Small intestine (tissue), 16 donors: ENCODE data around the gene OR51Q1. TPM values are rescaled to one million over a fixed set of nuclear protein-coding genes. Genes with fewer than 3 reads are reported as not detected.
A peak's percentile ranks its signal among the peaks of the same experiment; 100 is the strongest.

Experiments
- DNase-seq, 2 donors: peaks; one replicate each; pipeline versions ENCODE4 v3.0.0 to v3.0.0-alpha.2; 2013
- FAIRE-seq: peaks from 2 replicates; lab custom pipeline; 2012; peaks lifted over from hg19 to GRCh38; lab: Jason Lieb, UNC
- H3K27ac ChIP-seq, 3 donors: one replicate each; pipeline ENCODE4 v1.5.1; 2013; ENCODE audit warnings: low read length in 2 of 3, mild to moderate bottlenecking in 2 of 3, control low read depth in 1 of 3, inconsistent platforms in 1 of 3, low read depth in 1 of 3, moderate library complexity in 1 of 3
- H3K27me3 ChIP-seq, 3 donors: one replicate each; pipeline ENCODE4 v1.6.1; 2013; ENCODE audit warnings: low read length in 3 of 3, inconsistent platforms in 1 of 3; ENCODE audit not compliant: control insufficient read depth in 3 of 3, insufficient read depth in 3 of 3
- H3K36me3 ChIP-seq, 3 donors: one replicate each; pipeline ENCODE4 v1.6.1; 2013; ENCODE audit warnings: low read length in 3 of 3, inconsistent platforms in 1 of 3, low read depth in 1 of 3, mild to moderate bottlenecking in 1 of 3, moderate library complexity in 1 of 3; ENCODE audit not compliant: control insufficient read depth in 3 of 3, insufficient read depth in 2 of 3
- H3K4me1 ChIP-seq, 3 donors: one replicate each; pipeline ENCODE4 v1.6.1; 2013; ENCODE audit warnings: low read length in 2 of 3, inconsistent platforms in 1 of 3, low read depth in 1 of 3, mild to moderate bottlenecking in 1 of 3, moderate library complexity in 1 of 3; ENCODE audit not compliant: control insufficient read depth in 3 of 3, insufficient read depth in 2 of 3
- H3K4me3 ChIP-seq, 3 donors: one replicate each; pipeline ENCODE4 v1.5.1; 2013; ENCODE audit warnings: low read length in 3 of 3, control low read depth in 1 of 3, inconsistent platforms in 1 of 3, low read depth in 1 of 3, mild to moderate bottlenecking in 1 of 3, moderate library complexity in 1 of 3
- H3K9me3 ChIP-seq, 2 donors: one replicate each; pipeline ENCODE4 v1.6.1; 2013; ENCODE audit warnings: low read depth in 1 of 2, low read length in 1 of 2; ENCODE audit not compliant: control insufficient read depth in 2 of 2, insufficient read depth in 1 of 2
- WGBS, 3 donors: extraction: QIAGEN DNeasy Blood & Tissue Kit; methylation state at CpG; one replicate each; pipeline ENCODE4 v1.1.7; 2013; 5-methylcytosine and 5-hydroxymethylcytosine counted together
- long read RNA-seq, 10 donors: transcript quantifications; one replicate each; lab custom pipeline, GENCODE V29; 2026
- polyA plus RNA-seq, 4 donors: library from polyadenylated mRNA; stranded (reverse) in 3 of 4; unstranded in 1 of 4; fragments of 200-250 nt in 3 of 4; fragments of 120-200 nt in 1 of 4; gene quantifications; one replicate each; pipeline versions ENCODE4 v1.2.1 to v1.2.3, GENCODE V29; 2013
- donor health status: healthy with polysubstance abuse.
- donor health status: control.
- donor health status: control.
- donor health status: Bipolar disorder and iron deficiency.
- donor health status: healthy.

Gene OR51Q1
- not detected for polyA plus RNA-seq
- long read RNA-seq, donor 1, partial matches to known transcripts, result 0 of 1 reads
- long read RNA-seq, donor 1, other reads (novel, unspliced or antisense), result 0 of 1 reads
- long read RNA-seq, donor 2, result 0 reads
- long read RNA-seq, donor 3, result 0 reads
- long read RNA-seq, donor 4, result 0 reads
- long read RNA-seq, donor 5, result 0 reads
- long read RNA-seq, donor 6, result 0 reads
- long read RNA-seq, donor 7, result 0 reads
- long read RNA-seq, donor 8, result 0 reads
- long read RNA-seq, donor 9, result 0 reads
- long read RNA-seq, donor 10, result 0 reads

- WGBS, 3 donors, result 88 to 95% (median 90%) methylated on average over 1 of the region's 1 CpG
- H3K27ac ChIP-seq, result no peak within 1 kb of the TSS
- FAIRE-seq, result no peak
Measured at GRCh38 chr11:5421811-5422210, at the start of gene OR51Q1. Gene OR51Q1, plus strand, starts transcription at chr11:5422111. Its CDS starts 90 bp downstream, at chr11:5422201.

GRCh38 chr11:5380740-5381342 lies 41.1 kb upstream of the OR51Q1 start:
- DNase-seq (peak; percentile 30 to 43), FAIRE-seq (no peak)
- Histone ChIP-seq H3K27ac (no peak overlapping the region), H3K4me1 (no peaks in the 10 kb centered on the region), H3K36me3 (no peaks in the 10 kb centered on the region), H3K4me3 (no peak overlapping the region), H3K27me3 (no peaks in the 10 kb centered on the region), H3K9me3 (no peaks in the 10 kb centered on the region)
- WGBS, 3 donors, result 70 to 77% (median 73%) methylated on average over 4 of the region's 4 CpGs

More at GRCh38 chr11:5421811-5422210, at the start of gene OR51Q1:
- no peaks in the 10 kb centered on the region for H3K27me3 ChIP-seq
- no peak for DNase-seq
- no peaks in the 10 kb centered on the region for H3K9me3 ChIP-seq
- no peaks in the 10 kb centered on the region for H3K4me1 ChIP-seq
- no peak within 1 kb of the TSS for H3K4me3 ChIP-seq
- H3K36me3 ChIP-seq, result no peaks in the 10 kb centered on the region

GRCh38 chr11:5383576-5383975 lies 38.3 kb upstream of the OR51Q1 start, which contains the start of gene OR51M1:
Gene OR51M1, plus strand, starts transcription at chr11:5383812. Its CDS starts 5,587 bp downstream, at chr11:5389399.
- 50 to 64% (median 63%) methylated on average over 1 of the region's 1 CpG for WGBS, 3 donors
- no peaks in the 10 kb centered on the region for H3K4me1 ChIP-seq
- no peak for FAIRE-seq
- H3K4me3 ChIP-seq, result no peak within 1 kb of the TSS
- H3K27me3 ChIP-seq, result no peaks in the 10 kb centered on the region
- no peaks in the 10 kb centered on the region for H3K36me3 ChIP-seq
- H3K9me3 ChIP-seq, result no peaks in the 10 kb centered on the region
- no peak for DNase-seq
- no peak within 1 kb of the TSS for H3K27ac ChIP-seq

GRCh38 chr11:5384335-5384734 lies 37.6 kb upstream of the OR51Q1 start:
- H3K27me3 ChIP-seq, result no peaks in the 10 kb centered on the region
- DNase-seq, result no peak
- H3K4me1 ChIP-seq, result no peaks in the 10 kb centered on the region
- no peaks in the 10 kb centered on the region for H3K36me3 ChIP-seq
- 50 to 68% (median 64%) methylated on average over 2 of the region's 2 CpGs for WGBS, 3 donors
- H3K9me3 ChIP-seq, result no peaks in the 10 kb centered on the region
- no peak overlapping the region for H3K4me3 ChIP-seq
- no peak overlapping the region for H3K27ac ChIP-seq
- FAIRE-seq, result no peak

GRCh38 chr11:5390210-5390609 lies 31.7 kb upstream of the OR51Q1 start:
- H3K9me3 ChIP-seq, result no peaks in the 10 kb centered on the region
- H3K27me3 ChIP-seq, result no peaks in the 10 kb centered on the region
- no peaks in the 10 kb centered on the region for H3K36me3 ChIP-seq
- FAIRE-seq (no peak), DNase-seq (no peak)
- H3K4me1 ChIP-seq, result no peaks in the 10 kb centered on the region
- H3K27ac ChIP-seq, result no peak overlapping the region
- H3K4me3 ChIP-seq, result no peak overlapping the region
- WGBS, 3 donors, result 73 to 79% (median 74%) methylated on average over 2 of the region's 2 CpGs

- no peak for FAIRE-seq
- no peak overlapping the region for H3K4me3 ChIP-seq
Measured at GRCh38 chr11:5394091-5394490, 27.8 kb upstream of the OR51Q1 start.

GRCh38 chr11:5398936-5399335 lies 23.0 kb upstream of the OR51Q1 start:
- Histone ChIP-seq H3K9me3 (no peaks in the 10 kb centered on the region), H3K27me3 (no peaks in the 10 kb centered on the region), H3K4me3 (no peak overlapping the region), H3K27ac (no peak overlapping the region), H3K4me1 (no peaks in the 10 kb centered on the region), H3K36me3 (no peaks in the 10 kb centered on the region)
- DNase-seq (no peak), FAIRE-seq (no peak)

More at GRCh38 chr11:5394091-5394490, 27.8 kb upstream of the OR51Q1 start:
- no peak for DNase-seq
- Histone ChIP-seq H3K9me3 (no peaks in the 10 kb centered on the region), H3K27me3 (no peaks in the 10 kb centered on the region), H3K27ac (no peak overlapping the region), H3K4me1 (no peaks in the 10 kb centered on the region), H3K36me3 (no peaks in the 10 kb centered on the region)

GRCh38 chr11:5405173-5405572 lies 16.7 kb upstream of the OR51Q1 start:
- Histone ChIP-seq H3K27me3 (no peaks in the 10 kb centered on the region), H3K4me3 (no peak overlapping the region), H3K4me1 (no peaks in the 10 kb centered on the region), H3K9me3 (no peaks in the 10 kb centered on the region), H3K27ac (no peak overlapping the region), H3K36me3 (no peaks in the 10 kb centered on the region)
- DNase-seq, result no peak
- no peak for FAIRE-seq
